ENCODE measurements around the gene SHCBP1. TPM values are rescaled to one million over a fixed set of nuclear protein-coding genes. Genes with fewer than 3 reads are reported as not detected.

SHCBP1 gene
- total RNA-seq, 4 donors from 2014 or later = 11.8 TPM; not detected in 3

DNA sequence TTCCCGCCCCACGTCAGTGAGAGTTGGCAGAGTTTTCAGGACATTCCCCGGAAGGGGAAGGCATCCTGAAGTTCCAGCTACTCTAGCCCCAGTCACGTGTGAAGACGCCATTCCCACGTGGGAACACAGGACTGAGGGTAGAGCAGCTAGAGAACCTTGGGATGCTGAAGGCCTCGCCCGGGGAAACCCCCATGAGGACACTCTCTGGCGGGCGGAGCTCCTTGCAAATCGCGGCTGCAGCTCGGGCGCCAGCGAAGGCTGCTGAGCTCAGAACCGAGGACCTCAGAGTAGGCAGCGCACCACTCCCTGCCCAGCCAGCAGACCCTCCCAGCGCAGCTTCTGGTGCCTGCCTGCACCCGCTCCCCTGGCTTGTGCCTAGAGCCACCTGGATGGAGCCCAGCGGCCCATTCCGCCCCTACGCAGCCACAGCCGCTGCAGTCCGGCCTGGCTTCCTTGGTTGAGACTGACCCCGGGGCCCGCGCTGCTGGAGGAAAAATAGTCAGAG lies 51.9 kb downstream of the SHCBP1 start:
- DNase-seq = no peak
- TF ChIP-seq, protein P1, sequence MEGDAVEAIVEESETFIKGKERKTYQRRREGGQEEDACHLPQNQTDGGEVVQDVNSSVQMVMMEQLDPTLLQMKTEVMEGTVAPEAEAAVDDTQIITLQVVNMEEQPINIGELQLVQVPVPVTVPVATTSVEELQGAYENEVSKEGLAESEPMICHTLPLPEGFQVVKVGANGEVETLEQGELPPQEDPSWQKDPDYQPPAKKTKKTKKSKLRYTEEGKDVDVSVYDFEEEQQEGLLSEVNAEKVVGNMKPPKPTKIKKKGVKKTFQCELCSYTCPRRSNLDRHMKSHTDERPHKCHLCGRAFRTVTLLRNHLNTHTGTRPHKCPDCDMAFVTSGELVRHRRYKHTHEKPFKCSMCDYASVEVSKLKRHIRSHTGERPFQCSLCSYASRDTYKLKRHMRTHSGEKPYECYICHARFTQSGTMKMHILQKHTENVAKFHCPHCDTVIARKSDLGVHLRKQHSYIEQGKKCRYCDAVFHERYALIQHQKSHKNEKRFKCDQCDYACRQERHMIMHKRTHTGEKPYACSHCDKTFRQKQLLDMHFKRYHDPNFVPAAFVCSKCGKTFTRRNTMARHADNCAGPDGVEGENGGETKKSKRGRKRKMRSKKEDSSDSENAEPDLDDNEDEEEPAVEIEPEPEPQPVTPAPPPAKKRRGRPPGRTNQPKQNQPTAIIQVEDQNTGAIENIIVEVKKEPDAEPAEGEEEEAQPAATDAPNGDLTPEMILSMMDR (IDR thresholded peaks at IDR 0.05) = no peak
- no peak for TF ChIP-seq POLR2A (IDR thresholded peaks at IDR 0.05)

DNA sequence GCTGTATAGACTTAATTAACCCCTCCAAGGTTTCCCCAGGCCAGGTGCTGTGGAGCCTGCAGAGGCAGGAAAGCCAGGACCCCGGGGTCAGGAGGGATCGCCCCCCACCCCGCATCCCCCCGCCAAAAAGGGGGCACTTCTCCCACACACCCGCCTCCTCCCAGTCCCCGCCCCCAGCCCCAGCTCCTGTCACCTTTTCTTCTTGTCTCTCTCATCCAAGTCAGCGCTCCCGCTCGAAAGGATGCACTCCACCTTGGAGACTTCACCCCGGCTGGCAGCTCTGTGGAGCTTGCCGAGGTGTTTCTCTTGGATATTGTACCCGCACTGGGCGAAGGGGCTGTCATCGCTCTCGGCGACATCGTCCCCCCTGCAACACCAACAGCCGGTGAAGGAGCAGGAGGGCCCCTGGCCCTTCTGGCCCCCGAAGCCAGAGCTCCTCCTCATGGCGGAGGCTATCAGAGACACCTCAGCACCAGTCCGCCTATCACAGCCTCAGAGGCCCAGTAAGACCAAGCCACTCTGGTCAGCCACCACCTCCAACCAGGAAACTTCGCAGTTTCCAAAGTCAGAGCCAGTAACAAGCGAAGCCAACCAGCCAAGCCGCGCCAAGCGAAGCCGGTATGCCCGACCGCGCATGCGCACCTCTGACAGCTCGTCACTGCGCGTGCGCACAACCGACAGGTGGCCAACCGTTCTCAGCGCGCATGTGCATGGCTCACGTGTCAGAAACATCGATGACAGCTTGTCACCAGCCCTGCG lies 52.5 kb downstream of the SHCBP1 start:
- Histone ChIP-seq H3K36me3 (no peaks in the 10 kb centered on the region), H3K9me3 (no peaks in the 10 kb centered on the region), H3K27ac (no peak overlapping the region), H3K4me1 (no peaks in the 10 kb centered on the region), H3K4me3 (no peak overlapping the region), H3K27me3 (no peaks in the 10 kb centered on the region)
- TF ChIP-seq, protein P1 (IDR thresholded peaks at IDR 0.05) = no peak
- TF ChIP-seq POLR2A (IDR thresholded peaks at IDR 0.05) = no peak
- DNase-seq = no peak
- intact Hi-C loops (cut with DNase I; ENCODE audit: low total_unique reads) = no loop called here

More for the DNA sequence above, 51.9 kb downstream of the SHCBP1 start:
- no peaks in the 10 kb centered on the region for H3K4me1 ChIP-seq
- no peaks in the 10 kb centered on the region for H3K9me3 ChIP-seq
- intact Hi-C loops (cut with DNase I; ENCODE audit: low total_unique reads) = no loop called here
- H3K27ac ChIP-seq = no peak overlapping the region
- H3K36me3 ChIP-seq = no peaks in the 10 kb centered on the region
- H3K4me3 ChIP-seq = no peak overlapping the region
- H3K27me3 ChIP-seq = no peaks in the 10 kb centered on the region

- Histone ChIP-seq H3K27ac (no peak overlapping the region), H3K9me3 (no peaks in the 10 kb centered on the region), H3K36me3 (no peaks in the 10 kb centered on the region), H3K4me3 (no peak overlapping the region), H3K4me1 (no peaks in the 10 kb centered on the region), H3K27me3 (no peaks in the 10 kb centered on the region)
- no peak for DNase-seq
- TF ChIP-seq, protein P1 (IDR thresholded peaks at IDR 0.05) = no peak
- TF ChIP-seq POLR2A (IDR thresholded peaks at IDR 0.05) = no peak
- intact Hi-C loops (cut with DNase I; ENCODE audit: low total_unique reads) = no loop called here
Observed at GRCh38 chr16:46562979-46563378, 58.2 kb downstream of the SHCBP1 start.

- no peak for DNase-seq
- Histone ChIP-seq H3K9me3 (no peaks in the 10 kb centered on the region), H3K27me3 (no peaks in the 10 kb centered on the region), H3K27ac (no peak overlapping the region), H3K4me3 (no peak overlapping the region), H3K4me1 (no peaks in the 10 kb centered on the region), H3K36me3 (no peaks in the 10 kb centered on the region)
- TF ChIP-seq, protein P1 (IDR thresholded peaks at IDR 0.05) = no peak
- no peak for TF ChIP-seq POLR2A (IDR thresholded peaks at IDR 0.05)
- intact Hi-C loops (cut with DNase I; ENCODE audit: low total_unique reads) = no loop called here
Observed at GRCh38 chr16:46558018-46558417, 63.2 kb downstream of the SHCBP1 start.

GRCh38 chr16:46555951-46556350 lies 65.2 kb downstream of the SHCBP1 start:
- Histone ChIP-seq H3K4me3 (no peak overlapping the region), H3K9me3 (no peaks in the 10 kb centered on the region), H3K36me3 (no peaks in the 10 kb centered on the region), H3K27me3 (no peaks in the 10 kb centered on the region), H3K4me1 (no peaks in the 10 kb centered on the region), H3K27ac (no peak overlapping the region)
- intact Hi-C loops (cut with DNase I; ENCODE audit: low total_unique reads) = no loop called here
- no peak for DNase-seq
- no peak for TF ChIP-seq POLR2A (IDR thresholded peaks at IDR 0.05)
- TF ChIP-seq, protein P1 (IDR thresholded peaks at IDR 0.05) = no peak

Measured in uterus (tissue), 4 donors.